SK-N-SH (cell line): ENCODE measurements around the gene INTS14. TPM values are rescaled to one million over a fixed set of nuclear protein-coding genes. Genes with fewer than 3 reads are reported as not detected.

Source experiments
- CTCF ChIA-PET: fragments of 300-600, 350-600 bp; formaldehyde crosslinking; extraction: SDS; loops from one replicate; lab custom pipeline; 2021; lab: Yijun Ruan, JAX
- POLR2A ChIA-PET: fragments of 350-600 bp; sonication (Branson Sonifier 250); formaldehyde crosslinking; extraction: SDS; loops from one replicate; lab custom pipeline; 2020; ENCODE audit warnings: antibody characterized with exemption, inconsistent platforms; lab: Yijun Ruan, JAX
- DNase-seq: peaks from one replicate; pipeline ENCODE4 v3.0.0; 2012
- H2AFZ ChIP-seq: fragments of 200-600 bp; sonication (generic); 2 replicates; pipeline ENCODE4 v1.8.1; 2016; ENCODE audit warnings: antibody characterized with exemption, mild to moderate bottlenecking, low read depth
- H3F3A ChIP-seq: fragments of 200-600 bp; sonication (generic); replicated peaks from 2 replicates; pipeline ENCODE3; 2016; ENCODE audit warnings: antibody characterized with exemption, mild to moderate bottlenecking; ENCODE audit not compliant: insufficient read depth
- H3K27ac ChIP-seq, 2 experiments: fragments of 200-500 bp in 1 of 2; fragments of 200-600 bp in 1 of 2; sonication (Bioruptor generic) in 1 of 2; sonication (generic), shearing (Covaris generic) in 1 of 2; 2 replicates each; pipeline versions ENCODE4 v1.5.1 to v1.6.1; 2014 to 2016; ENCODE audit warnings: low read depth in 2 of 2, inconsistent platforms in 1 of 2, low read length in 1 of 2, mild to moderate bottlenecking in 1 of 2, mixed read lengths in 1 of 2
- H3K27me3 ChIP-seq: fragments of 200-600 bp; sonication (generic), shearing (Covaris generic); 2 replicates; pipeline ENCODE4 v1.6.1; 2016; ENCODE audit warnings: mixed run types; ENCODE audit not compliant: insufficient read depth
- H3K36me3 ChIP-seq, 2 experiments: fragments of 200-500 bp in 1 of 2; fragments of 200-600 bp in 1 of 2; sonication (Bioruptor generic) in 1 of 2; sonication (generic) in 1 of 2; replicated peaks in 1 of 2; 2 replicates each; pipeline versions ENCODE3 to v1.5.1; 2014 to 2016; ENCODE audit warnings: low read length in 1 of 2, mild to moderate bottlenecking in 1 of 2; ENCODE audit not compliant: insufficient read depth in 2 of 2, control insufficient read depth in 1 of 2
- H3K4me1 ChIP-seq, 2 experiments: fragments of 200-500 bp in 1 of 2; fragments of 200-600 bp in 1 of 2; sonication (Bioruptor generic) in 1 of 2; sonication (generic), shearing (Covaris generic) in 1 of 2; 2 replicates each; pipeline versions ENCODE4 v1.5.1 to v1.6.1; 2014 to 2016; ENCODE audit warnings: low read depth in 1 of 2, low read length in 1 of 2, mixed run types in 1 of 2; ENCODE audit not compliant: insufficient read depth in 2 of 2, control insufficient read depth in 1 of 2
- H3K4me2 ChIP-seq: fragments of 200-600 bp; sonication (generic), shearing (Covaris generic); 2 replicates; pipeline ENCODE4 v1.6.1; 2017; ENCODE audit warnings: mixed run types
- H3K4me3 ChIP-seq, 2 experiments: fragments of 200-500 bp in 1 of 2; fragments of 200-600 bp in 1 of 2; sonication (Bioruptor generic) in 1 of 2; sonication (generic), shearing (Covaris generic) in 1 of 2; 2 replicates each; pipeline versions ENCODE4 v1.5.1 to v1.8.1; 2014 to 2016; ENCODE audit warnings: low read depth in 2 of 2, inconsistent platforms in 1 of 2, low read length in 1 of 2, mild to moderate bottlenecking in 1 of 2, mixed read lengths in 1 of 2, moderate library complexity in 1 of 2
- H3K79me2 ChIP-seq: fragments of 200-600 bp; sonication (generic); 2 replicates; pipeline ENCODE4 v1.8.1; 2017; ENCODE audit warnings: mild to moderate bottlenecking; ENCODE audit not compliant: insufficient read depth
- H3K9ac ChIP-seq: fragments of 200-600 bp; sonication (generic); 2 replicates; pipeline ENCODE4 v1.6.1; 2017; ENCODE audit warnings: mixed run types
- H3K9me2 ChIP-seq: fragments of 200-600 bp; sonication (generic); 2 replicates; pipeline ENCODE4 v1.6.1; 2017; ENCODE audit warnings: mixed run types
- H3K9me3 ChIP-seq: fragments of 200-600 bp; sonication (generic); 2 replicates; pipeline ENCODE4 v1.6.1; 2017; ENCODE audit warnings: mixed run types, mild to moderate bottlenecking, moderate library complexity
- H4K20me1 ChIP-seq: fragments of 200-600 bp; sonication (generic); 2 replicates; pipeline ENCODE4 v1.6.1; 2017; ENCODE audit warnings: mild to moderate bottlenecking, mixed run types; ENCODE audit not compliant: insufficient read depth
- CHD2 ChIP-seq: fragments of 150-350 bp; IDR thresholded peaks from 2 replicates; pipeline ENCODE4 v1.6.1; 2018; ENCODE audit warnings: low read length; ENCODE audit not compliant: partially characterized antibody
- EP300 ChIP-seq, 2 experiments: IDR thresholded peaks; 2 replicates each; pipeline versions ENCODE4 v1.4.0 to v1.6.1; 2012; ENCODE audit warnings: borderline replicate concordance in 1 of 2, low read depth in 1 of 2, low read length in 1 of 2
- EZH2phosphoT487 ChIP-seq: fragments of 200-600 bp; sonication (generic); IDR thresholded peaks from 2 replicates; pipeline ENCODE4 v1.6.1; 2017; ENCODE audit warnings: low read depth, mixed run types, mild to moderate bottlenecking, antibody characterized with exemption, moderate library complexity, borderline replicate concordance
- IRF3 ChIP-seq: fragments of 150-350 bp; IDR thresholded peaks from 2 replicates; pipeline ENCODE4 v1.6.1; 2016; ENCODE audit warnings: mild to moderate bottlenecking, low read depth, low read length
- JUND ChIP-seq: IDR thresholded peaks from 2 replicates; pipeline ENCODE4 v1.4.0; 2012
- NFIC ChIP-seq: IDR thresholded peaks from 2 replicates; pipeline ENCODE4 v1.4.0; 2012; ENCODE audit warnings: borderline replicate concordance
- POLR2AphosphoS5 ChIP-seq: IDR thresholded peaks from 2 replicates; pipeline ENCODE4 v1.6.1; 2012; ENCODE audit warnings: low read depth, low read length
- REST ChIP-seq: IDR thresholded peaks from 2 replicates; pipeline ENCODE4 v1.6.1; 2012; ENCODE audit warnings: mild to moderate bottlenecking, low read depth, low read length, moderate library complexity
- SMC3 ChIP-seq: IDR thresholded peaks from 2 replicates; pipeline ENCODE4 v1.6.1; 2012; ENCODE audit warnings: low read depth, low read length, improper control_type of control experiment
- USF1 ChIP-seq: IDR thresholded peaks from 2 replicates; pipeline ENCODE4 v1.4.0; 2012; ENCODE audit warnings: low read depth, borderline replicate concordance
- USF2 ChIP-seq: fragments of 150-350 bp; IDR thresholded peaks from 2 replicates; pipeline ENCODE4 v1.6.1; 2017; ENCODE audit warnings: antibody characterized with exemption, low read length, low read depth, borderline replicate concordance
- WGBS: methylation state at CpG from one replicate; pipeline ENCODE4 v1.1.6; 2017; ENCODE audit warnings: low lambda C conversion rate; 5-methylcytosine and 5-hydroxymethylcytosine counted together
- polyA plus RNA-seq, 3 experiments: library from polyadenylated mRNA; depleted of rRNA; stranded (reverse); fragments of >200 nt; gene quantifications; 2 replicates each; pipeline ENCODE4 v1.2.3, GENCODE V29; 2012

Gene INTS14
- polyA plus RNA-seq, 1 of the 3 experiments (the other 2 are of a cell fraction), result 44.9 TPM

GRCh38 chr15:65558336-65558735, 52.6 kb downstream of the INTS14 start:
- WGBS, result 93% methylated on average over 5 of the region's 5 CpGs
- Histone ChIP-seq H3K9ac (no peak overlapping the region), H2AFZ (no peak overlapping the region), H3K27ac (peak overlapping the region in 1 of 2 experiments; percentile 34; a peak in 1 of 4 replicates), H3K36me3 (peaks cover 52 to 59% of the 10 kb centered on the region in 2 experiments), H3F3A (peaks cover 5% of the 10 kb centered on the region), H3K9me2 (no peaks in the 10 kb centered on the region), H3K27me3 (no peaks in the 10 kb centered on the region), H4K20me1 (no peaks in the 10 kb centered on the region), H3K4me1 (peaks cover 0 to 12% of the 10 kb centered on the region in 2 experiments; a peak in 1 of 4 replicates), H3K4me2 (no peak overlapping the region), H3K79me2 (peaks cover 47% of the 10 kb centered on the region), H3K4me3 (no peak overlapping the region), H3K9me3 (no peaks in the 10 kb centered on the region)
- POLR2A ChIA-PET, result no interaction called here
- DNase-seq, result no peak
- CTCF ChIA-PET, result interaction anchor here (2.4 kb wide), 1 partner anchor 173 kb away, joined by 7 read pairs; no protein-coding TSS in a partner anchor
- TF ChIP-seq JUND (no peak), POLR2AphosphoS5 (no peak), USF2 (no peak), REST (no peak), EZH2phosphoT487 (no peak), USF1 (no peak), NFIC (no peak), IRF3 (no peak), CHD2 (no peak), EP300 (IDR thresholded peaks at IDR 0.05; ENCODE audit: borderline replicate concordance in 1 of 2, low read depth in 1 of 2, low read length in 1 of 2) (no peak), SMC3 (no peak)
